Tibial nerve (tissue), 4 donors: Measurements from ENCODE around the gene PGAM2. TPM values are rescaled to one million over a fixed set of nuclear protein-coding genes. Genes with fewer than 3 reads are reported as not detected.
"Not testable (repeated sequence)": the region's sequence is repeated elsewhere in the genome, so short reads cannot be mapped to it uniquely, and the experiment has no call there.

Experiments used
- DNase-seq, 2 donors: peaks; one replicate each; pipeline ENCODE4 v3.0.0-alpha.2; 2019; ENCODE audit warnings: low spot score in 2 of 2
- H3K27ac ChIP-seq, 4 donors: fragments of 200-600 bp; sonication (generic) in 3 of 4; one replicate each; pipeline ENCODE4 v1.5.1; 2017 to 2019; ENCODE audit warnings: mild to moderate bottlenecking in 1 of 4
- H3K27me3 ChIP-seq, 2 donors: fragments of 200-600 bp; sonication (generic) in 1 of 2; one replicate each; pipeline versions ENCODE4 v1.5.1 to v1.6.0; 2017 to 2019
- H3K36me3 ChIP-seq, 3 donors: fragments of 200-600 bp; sonication (generic); one replicate each; pipeline ENCODE4 v1.5.1; 2018 to 2019
- H3K4me1 ChIP-seq, 4 donors: fragments of 200-600 bp; sonication (generic) in 3 of 4; one replicate each; pipeline ENCODE4 v1.5.1; 2017 to 2019
- H3K4me3 ChIP-seq, 4 donors: fragments of 200-600 bp; sonication (generic) in 3 of 4; one replicate each; pipeline ENCODE4 v1.5.1; 2017 to 2019; ENCODE audit warnings: mild to moderate bottlenecking in 1 of 4, moderate library complexity in 1 of 4
- H3K9me3 ChIP-seq, 4 donors: fragments of 200-600 bp; sonication (generic) in 3 of 4; one replicate each; pipeline ENCODE4 v1.5.1; 2017 to 2019
- CTCF ChIP-seq, 5 experiments: fragments of 200-600 bp in 3 of 5; fragments of 450-650 bp in 2 of 5; sonication (generic) in 3 of 5; IDR thresholded peaks; one replicate each; pipeline ENCODE4 v1.5.1; 2016 to 2019; ENCODE audit warnings: antibody characterized with exemption in 5 of 5, mild to moderate bottlenecking in 3 of 5, moderate library complexity in 2 of 5
- EP300 ChIP-seq, 2 donors: sonication (generic); formaldehyde crosslinking; IDR thresholded peaks; one replicate each; pipeline ENCODE4 v1.6.1; 2017; ENCODE audit warnings: antibody characterized with exemption in 2 of 2, mild to moderate bottlenecking in 1 of 2
- POLR2A ChIP-seq, 2 donors: fragments of 450-650 bp; IDR thresholded peaks; one replicate each; pipeline ENCODE4 v1.6.1; 2017; ENCODE audit warnings: antibody characterized with exemption in 2 of 2, mild to moderate bottlenecking in 2 of 2, moderate library complexity in 2 of 2
- WGBS, 2 donors: methylation state at CpG; one replicate each; pipeline ENCODE4 v1.1.5; 2018; 5-methylcytosine and 5-hydroxymethylcytosine counted together
- total RNA-seq, 4 donors: library from RNA; depleted of rRNA; stranded (reverse); fragments of >200 nt; gene quantifications; one replicate each; pipeline ENCODE4 v1.1.0, GENCODE V29; 2016

Gene PGAM2
- total RNA-seq, 4 donors from 2014 or later: 0.98 TPM; not detected in 3

DNA sequence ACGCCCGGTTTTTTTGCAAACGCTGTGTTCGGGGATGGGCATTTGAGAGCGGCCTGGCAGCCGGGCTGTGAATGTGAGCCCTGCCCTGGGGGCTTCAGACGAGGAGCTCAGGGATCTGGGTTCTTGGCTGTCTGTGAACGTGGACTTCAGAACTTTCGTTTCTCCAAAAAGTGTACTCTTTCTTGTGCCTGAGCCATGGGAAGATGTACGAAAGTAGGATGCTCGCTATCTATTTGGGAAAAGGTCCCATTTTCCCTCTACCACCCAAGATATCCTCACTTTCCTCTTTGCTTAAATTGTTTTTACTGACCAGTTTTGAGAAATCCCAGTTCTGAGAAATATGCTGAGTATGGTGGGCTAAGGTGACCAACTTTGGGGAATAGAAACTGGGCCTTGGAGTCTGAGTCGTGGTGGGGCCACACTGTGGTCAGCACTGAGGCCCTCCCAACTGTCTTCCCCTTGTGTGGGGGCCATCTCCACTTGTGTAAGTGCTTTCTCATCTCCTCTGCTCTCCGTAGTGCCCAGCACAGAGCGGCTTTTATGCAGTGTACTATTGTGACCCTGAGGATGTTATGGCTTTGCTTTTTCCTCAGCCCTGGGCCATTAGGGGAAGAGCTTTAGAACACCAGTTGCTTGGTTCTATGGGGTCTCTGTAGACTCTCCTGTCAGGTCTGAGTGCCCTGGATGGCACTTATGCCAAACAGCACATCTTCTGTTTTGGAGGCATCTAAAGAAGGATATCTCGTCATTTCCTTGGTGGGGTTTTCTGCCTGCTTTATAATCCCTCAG lies 19.9 kb downstream of the PGAM2 start:
- H3K4me1 ChIP-seq: peaks cover 0 to 51% (median 20%) of the 10 kb centered on the region in 4 donors
- peaks cover 0 to 22% (median 6%) of the 10 kb centered on the region in 3 donors for H3K36me3 ChIP-seq
- no peaks in the 10 kb centered on the region for H3K27me3 ChIP-seq
- 18 to 19% methylated on average over 14 to 15 of the region's 15 CpGs for WGBS, 2 donors
- H3K4me3 ChIP-seq: peak overlapping the region; percentile 74 to 98 (median 85)
- peak overlapping the region; percentile 70 to 93 (median 89) for H3K27ac ChIP-seq
- TF ChIP-seq EP300 (IDR thresholded peaks at IDR 0.05): no peak
- TF ChIP-seq POLR2A (IDR thresholded peaks at IDR 0.05): no peak
- H3K9me3 ChIP-seq: no peaks in the 10 kb centered on the region
- no peak for DNase-seq

- 0% methylated on average over 32 to 42 of the region's 74 CpGs for WGBS, 2 donors
- Histone ChIP-seq H3K27ac (peak within 1 kb of the TSS; percentile 70 to 93 (median 89)), H3K4me1 (peaks cover 0 to 51% (median 20%) of the 10 kb centered on the region in 4 donors), H3K4me3 (peak within 1 kb of the TSS; percentile 74 to 98 (median 85)), H3K27me3 (no peaks in the 10 kb centered on the region), H3K36me3 (peaks cover 0 to 13% (median 0%) of the 10 kb centered on the region in 3 donors), H3K9me3 (no peaks in the 10 kb centered on the region)
- TF ChIP-seq CTCF (IDR thresholded peaks at IDR 0.05) (peak in 1 of 5 experiments; percentile 13), EP300 (IDR thresholded peaks at IDR 0.05) (peak; percentile 27 to 95), POLR2A (IDR thresholded peaks at IDR 0.05) (peak; percentile 62 to 80)
- DNase-seq: peak; percentile 86 to 89
Observed at GRCh38 chr7:44044315-44045225, 20.8 kb downstream of the PGAM2 start, which contains the start of gene DBNL. TSS of gene DBNL (plus strand) at chr7:44044702. CDS start at chr7:44044738, 36 bp downstream.

GRCh38 chr7:44043902-44044301 lies 21.5 kb downstream of the PGAM2 start:
- DNase-seq: no peak
- TF ChIP-seq EP300 (IDR thresholded peaks at IDR 0.05): no peak
- no peak for TF ChIP-seq CTCF (IDR thresholded peaks at IDR 0.05)
- TF ChIP-seq POLR2A (IDR thresholded peaks at IDR 0.05): no peak
- Histone ChIP-seq H3K4me1 (peaks cover 0 to 45% (median 20%) of the 10 kb centered on the region in 4 donors), H3K9me3 (no peaks in the 10 kb centered on the region), H3K27ac (peak overlapping the region; percentile 70 to 93 (median 89)), H3K36me3 (peaks cover 0 to 10% (median 0%) of the 10 kb centered on the region in 3 donors), H3K4me3 (peak overlapping the region; percentile 74 to 98 (median 85)), H3K27me3 (no peaks in the 10 kb centered on the region)
- 20 to 30% methylated on average over 8 of the region's 8 CpGs for WGBS, 2 donors

GRCh38 chr7:44042221-44042620 lies 23.1 kb downstream of the PGAM2 start:
- DNase-seq: no peak
- no peak for TF ChIP-seq EP300 (IDR thresholded peaks at IDR 0.05)
- TF ChIP-seq POLR2A (IDR thresholded peaks at IDR 0.05): no peak
- TF ChIP-seq CTCF (IDR thresholded peaks at IDR 0.05): no peak
- peaks cover 0 to 35% (median 18%) of the 10 kb centered on the region in 4 donors for H3K4me1 ChIP-seq
- H3K4me3 ChIP-seq: no peak overlapping the region
- 89 to 92% methylated on average over 2 of the region's 2 CpGs for whole genome bisulfite sequencing, 2 donors
- H3K9me3 ChIP-seq: no peaks in the 10 kb centered on the region
- peaks cover 0 to 7% (median 0%) of the 10 kb centered on the region in 3 donors for H3K36me3 ChIP-seq
- H3K27ac ChIP-seq: no peak overlapping the region
- H3K27me3 ChIP-seq: no peaks in the 10 kb centered on the region

GRCh38 chr7:44040493-44040891 lies 24.9 kb downstream of the PGAM2 start:
- H3K4me1 ChIP-seq: peaks cover 0 to 18% (median 6%) of the 10 kb centered on the region in 4 donors
- H3K27me3 ChIP-seq, DNase-seq, H3K9me3 ChIP-seq, H3K36me3 ChIP-seq: not testable (repeated sequence)
- 1 to 8% methylated on average over 20 of the region's 46 CpGs for WGBS, 2 donors
- H3K27ac ChIP-seq: peak overlapping the region in 3 of 4 donors; percentile 1 to 65 (median 64)
- peak overlapping the region; percentile 11 to 46 (median 34) for H3K4me3 ChIP-seq
- TF ChIP-seq CTCF (IDR thresholded peaks at IDR 0.05): peak in 3 of 5 experiments; percentile 10 to 28 (median 22)

- not testable (repeated sequence) for H3K27me3 ChIP-seq, H3K9me3 ChIP-seq, H3K36me3 ChIP-seq, DNase-seq
- Histone ChIP-seq H3K27ac (peak overlapping the region in 2 of 4 donors; percentile 65 to 76), H3K4me3 (peak overlapping the region; percentile 11 to 46 (median 34)), H3K4me1 (peaks cover 0 to 13% (median 4%) of the 10 kb centered on the region in 4 donors)
- 4 to 8% methylated on average over 4 to 9 of the region's 40 CpGs for WGBS, 2 donors
Observed at GRCh38 chr7:44039800-44040492, 25.4 kb downstream of the PGAM2 start.
